ENCODE measurements around the gene CTNNBIP1. TPM values are rescaled to one million over a fixed set of nuclear protein-coding genes. Genes with fewer than 3 reads are reported as not detected.

The CTNNBIP1 gene
- total RNA-seq, 2 experiments from 2014 or later, result 10.8 to 12.7 TPM

GRCh38 chr1:9844106-9844505 is 66.0 kb downstream of the CTNNBIP1 start:
- H3K36me3 Mint-ChIP-seq (ENCODE audit: low read depth), result no peaks in the 10 kb centered on the region
- no peak overlapping the region for H3K4me3 Mint-ChIP-seq
- CTCF ChIA-PET, result interaction anchor here (1.5 kb wide), 1 partner anchor 10 kb away, joined by 3 read pairs; no protein-coding TSS in a partner anchor
- no peaks in the 10 kb centered on the region for H3K9me3 Mint-ChIP-seq
- DNase-seq, result no peak
- H3K4me1 Mint-ChIP-seq, result no peaks in the 10 kb centered on the region
- H3K27ac Mint-ChIP-seq, result no peak overlapping the region
- H3K27me3 Mint-ChIP-seq, result no peaks in the 10 kb centered on the region
- POLR2A ChIA-PET, result no interaction called here

- no peak for DNase-seq
- POLR2A ChIA-PET, result no interaction called here
- no peaks in the 10 kb centered on the region for H3K9me3 Mint-ChIP-seq
- H3K27ac Mint-ChIP-seq, result no peak overlapping the region
- no peaks in the 10 kb centered on the region for H3K27me3 Mint-ChIP-seq
- CTCF ChIA-PET, result interaction anchor here (0.6 kb wide), 1 partner anchor 25 kb away, joined by 3 read pairs; no protein-coding TSS in a partner anchor
- no peak overlapping the region for H3K4me3 Mint-ChIP-seq
- no peaks in the 10 kb centered on the region for H3K36me3 Mint-ChIP-seq (ENCODE audit: low read depth)
- no peaks in the 10 kb centered on the region for H3K4me1 Mint-ChIP-seq
These were observed 66.5 kb downstream of the CTNNBIP1 start for GRCh38 chr1:9843576-9843945.

GRCh38 chr1:9842781-9843575 is 67.1 kb downstream of the CTNNBIP1 start:
- no peak overlapping the region for H3K27ac Mint-ChIP-seq
- no peaks in the 10 kb centered on the region for H3K9me3 Mint-ChIP-seq
- POLR2A ChIA-PET, result interaction anchor here (0.5 kb wide), 1 partner anchor 22 kb away, joined by 3 read pairs; no protein-coding TSS in a partner anchor
- no peak for DNase-seq
- H3K27me3 Mint-ChIP-seq, result no peaks in the 10 kb centered on the region
- no peaks in the 10 kb centered on the region for H3K4me1 Mint-ChIP-seq
- H3K4me3 Mint-ChIP-seq, result no peak overlapping the region
- H3K36me3 Mint-ChIP-seq (ENCODE audit: low read depth), result no peaks in the 10 kb centered on the region
- CTCF ChIA-PET, result interaction anchor here (0.6 kb wide), 1 partner anchor 26 kb away, joined by 3 read pairs; no protein-coding TSS in a partner anchor

- Mint-ChIP-seq H3K27me3 (no peaks in the 10 kb centered on the region), H3K9me3 (no peaks in the 10 kb centered on the region), H3K4me3 (no peak overlapping the region), H3K36me3 (ENCODE audit: low read depth) (no peaks in the 10 kb centered on the region), H3K4me1 (no peaks in the 10 kb centered on the region), H3K27ac (no peak overlapping the region)
- CTCF ChIA-PET, result no interaction called here
- POLR2A ChIA-PET, result interaction anchor here (0.5 kb wide), 1 partner anchor 23 kb away, joined by 3 read pairs; no protein-coding TSS in a partner anchor
- DNase-seq, result no peak
These were observed 67.9 kb downstream of the CTNNBIP1 start for GRCh38 chr1:9842073-9842711.

GRCh38 chr1:9841460-9841859 is 68.6 kb downstream of the CTNNBIP1 start:
- H3K27ac Mint-ChIP-seq, result no peak overlapping the region
- H3K27me3 Mint-ChIP-seq, result no peaks in the 10 kb centered on the region
- no peaks in the 10 kb centered on the region for H3K9me3 Mint-ChIP-seq
- no peak for DNase-seq
- CTCF ChIA-PET, result no interaction called here
- no peaks in the 10 kb centered on the region for H3K4me1 Mint-ChIP-seq
- no peak overlapping the region for H3K4me3 Mint-ChIP-seq
- POLR2A ChIA-PET, result no interaction called here
- no peaks in the 10 kb centered on the region for H3K36me3 Mint-ChIP-seq (ENCODE audit: low read depth)

- ChIA-PET POLR2A (interaction anchor here (0.6 kb wide), 1 partner anchor 21 kb away, joined by 3 read pairs; no protein-coding TSS in a partner anchor), CTCF (no interaction called here)
- no peak for DNase-seq
- H3K4me3 Mint-ChIP-seq, result no peak overlapping the region
- H3K9me3 Mint-ChIP-seq, result no peaks in the 10 kb centered on the region
- H3K4me1 Mint-ChIP-seq, result no peaks in the 10 kb centered on the region
- H3K36me3 Mint-ChIP-seq (ENCODE audit: low read depth), result no peaks in the 10 kb centered on the region
- no peaks in the 10 kb centered on the region for H3K27me3 Mint-ChIP-seq
- no peak overlapping the region for H3K27ac Mint-ChIP-seq
These were observed 69.9 kb downstream of the CTNNBIP1 start for GRCh38 chr1:9840176-9840575.

- H3K27ac Mint-ChIP-seq, result no peak overlapping the region
- no peak for DNase-seq
- peaks cover 4% of the 10 kb centered on the region for H3K4me1 Mint-ChIP-seq
- H3K36me3 Mint-ChIP-seq (ENCODE audit: low read depth), result no peaks in the 10 kb centered on the region
- no peaks in the 10 kb centered on the region for H3K9me3 Mint-ChIP-seq
- no peak overlapping the region for H3K4me3 Mint-ChIP-seq
- CTCF ChIA-PET, result no interaction called here
- no peaks in the 10 kb centered on the region for H3K27me3 Mint-ChIP-seq
- POLR2A ChIA-PET, result no interaction called here
These were observed 71.1 kb downstream of the CTNNBIP1 start for GRCh38 chr1:9838946-9839345.

- no peak overlapping the region for H3K4me3 Mint-ChIP-seq
- no peaks in the 10 kb centered on the region for H3K9me3 Mint-ChIP-seq
- CTCF ChIA-PET, result no interaction called here
- no peak overlapping the region for H3K27ac Mint-ChIP-seq
- H3K27me3 Mint-ChIP-seq, result no peaks in the 10 kb centered on the region
- no peak for DNase-seq
- POLR2A ChIA-PET, result interaction anchor here (1.2 kb wide), 1 partner anchor 11 kb away, joined by 4 read pairs; no protein-coding TSS in a partner anchor
- peaks cover 4% of the 10 kb centered on the region for H3K4me1 Mint-ChIP-seq
- H3K36me3 Mint-ChIP-seq (ENCODE audit: low read depth), result no peaks in the 10 kb centered on the region
These were observed 73.5 kb downstream of the CTNNBIP1 start for GRCh38 chr1:9836632-9836960.

- no peak overlapping the region for H3K4me3 Mint-ChIP-seq
- no peaks in the 10 kb centered on the region for H3K36me3 Mint-ChIP-seq (ENCODE audit: low read depth)
- no peaks in the 10 kb centered on the region for H3K27me3 Mint-ChIP-seq
- peaks cover 4% of the 10 kb centered on the region for H3K4me1 Mint-ChIP-seq
- no peak for DNase-seq
- H3K27ac Mint-ChIP-seq, result no peak overlapping the region
- ChIA-PET CTCF (no interaction called here), POLR2A (interaction anchor here (1.2 kb wide), 1 partner anchor 10 kb away, joined by 4 read pairs; no protein-coding TSS in a partner anchor)
- no peaks in the 10 kb centered on the region for H3K9me3 Mint-ChIP-seq
These were observed 74.1 kb downstream of the CTNNBIP1 start for GRCh38 chr1:9835758-9836631.

- H3K9me3 Mint-ChIP-seq, result no peaks in the 10 kb centered on the region
- H3K36me3 Mint-ChIP-seq (ENCODE audit: low read depth), result no peaks in the 10 kb centered on the region
- H3K27ac Mint-ChIP-seq, result no peak overlapping the region
- no peak for DNase-seq
- H3K4me1 Mint-ChIP-seq, result peaks cover 4% of the 10 kb centered on the region
- no peaks in the 10 kb centered on the region for H3K27me3 Mint-ChIP-seq
- no peak overlapping the region for H3K4me3 Mint-ChIP-seq
- ChIA-PET CTCF (interaction anchor here (2.7 kb wide), 1 partner anchor 50 kb away, joined by 6 read pairs; no protein-coding TSS in a partner anchor), POLR2A (no interaction called here)
These were observed 74.7 kb downstream of the CTNNBIP1 start for GRCh38 chr1:9835404-9835757.

GRCh38 chr1:9833632-9834031 is 76.4 kb downstream of the CTNNBIP1 start:
- no peak for DNase-seq
- H3K27ac Mint-ChIP-seq, result no peak overlapping the region
- no peak overlapping the region for H3K4me3 Mint-ChIP-seq
- H3K9me3 Mint-ChIP-seq, result no peaks in the 10 kb centered on the region
- peaks cover 4% of the 10 kb centered on the region for H3K4me1 Mint-ChIP-seq
- ChIA-PET POLR2A (no interaction called here), CTCF (interaction anchor here (0.7 to 2.7 kb wide), 2 partner anchors 49 to 58 kb away, joined by 3 to 6 read pairs; no protein-coding TSS in a partner anchor)
- H3K27me3 Mint-ChIP-seq, result peaks cover 2% of the 10 kb centered on the region
- no peaks in the 10 kb centered on the region for H3K36me3 Mint-ChIP-seq (ENCODE audit: low read depth)

GRCh38 chr1:9827558-9828185 is 82.4 kb downstream of the CTNNBIP1 start:
- ChIA-PET POLR2A (no interaction called here), CTCF (interaction anchor here (0.9 to 1.2 kb wide), 2 partner anchors 11 to 44 kb away, joined by 3 to 6 read pairs; no protein-coding TSS in a partner anchor)
- Mint-ChIP-seq H3K4me3 (no peak overlapping the region), H3K4me1 (peaks cover 32% of the 10 kb centered on the region), H3K27me3 (peaks cover 8% of the 10 kb centered on the region), H3K27ac (no peak overlapping the region), H3K36me3 (ENCODE audit: low read depth) (peaks cover 3% of the 10 kb centered on the region), H3K9me3 (no peaks in the 10 kb centered on the region)
- peak; percentile 21 for DNase-seq

All from activated CD4-positive, alpha-beta memory T cell treated with anti-CD3 and anti-CD28 coated beads, Interleukin-2, amount 10 ng/mL, durations not matched to agents 7 days and 5 days (primary cell).